Measurements from ENCODE around the gene NCK2.

NCK2 gene

GRCh38 chr2:105778080-105778607 lies 33.4 kb downstream of the NCK2 start:
- Histone ChIP-seq H3K27ac (ENCODE audit: low read depth, low read length) (no peak overlapping the region), H3K9me3 (ENCODE audit: insufficient read depth, low read length) (no peaks in the 10 kb centered on the region), H3K9ac (ENCODE audit: low read length) (no peak overlapping the region), H4K20me1 (ENCODE audit: low read depth, low read length) (no peaks in the 10 kb centered on the region), H3K79me2 (ENCODE audit: insufficient read depth, low read length) (no peaks in the 10 kb centered on the region), H3K27me3 (ENCODE audit: low read length) (no peaks in the 10 kb centered on the region), H2AFZ (ENCODE audit: low read depth, low read length, severe bottlenecking) (no peak overlapping the region), H3K9me2 (replicated peaks; ENCODE audit: insufficient read depth, low read length) (no peaks in the 10 kb centered on the region), H3K4me2 (ENCODE audit: low read depth, low read length, poor library complexity, severe bottlenecking) (no peak overlapping the region), H3F3A (ENCODE audit: insufficient read depth) (no peaks in the 10 kb centered on the region), H3K36me3 (ENCODE audit: low read length) (no peaks in the 10 kb centered on the region), H3K4me3 (ENCODE audit: insufficient read depth, low read length, poor library complexity, severe bottlenecking) (no peak overlapping the region)
- TF ChIP-seq EZH2phosphoT487 (conservative IDR thresholded peaks at IDR 0.05; ENCODE audit: low read length) (no peak), CTCF (IDR thresholded peaks at IDR 0.05; ENCODE audit: insufficient read depth, low read length, poor library complexity, severe bottlenecking) (no peak)

DNA sequence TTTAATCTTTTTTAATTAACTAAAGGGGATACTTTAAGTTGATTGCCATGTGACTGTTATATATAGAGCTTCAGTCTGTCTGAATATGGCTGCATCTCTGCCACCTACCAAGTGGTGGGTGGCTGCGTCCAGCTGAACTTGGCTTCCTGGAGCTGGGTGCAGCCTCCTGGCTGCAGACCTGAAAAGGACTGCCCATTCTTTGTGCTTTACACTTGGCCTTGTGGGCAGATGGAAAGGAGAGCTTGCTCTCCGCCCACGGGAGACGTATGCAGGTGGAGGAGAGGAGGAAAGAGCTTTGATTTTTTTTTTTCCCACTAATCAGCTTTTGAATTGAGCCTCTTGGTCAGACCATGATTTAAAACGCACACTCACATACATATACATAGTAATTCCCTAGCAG lies 34.7 kb downstream of the NCK2 start:
- Histone ChIP-seq H3K36me3 (ENCODE audit: low read length) (no peaks in the 10 kb centered on the region), H3K79me2 (ENCODE audit: insufficient read depth, low read length) (no peaks in the 10 kb centered on the region), H3K4me2 (ENCODE audit: low read depth, low read length, poor library complexity, severe bottlenecking) (no peak overlapping the region), H3F3A (ENCODE audit: insufficient read depth) (no peaks in the 10 kb centered on the region), H2AFZ (ENCODE audit: low read depth, low read length, severe bottlenecking) (no peak overlapping the region), H3K27me3 (ENCODE audit: low read length) (no peaks in the 10 kb centered on the region), H3K9me3 (ENCODE audit: insufficient read depth, low read length) (no peaks in the 10 kb centered on the region), H3K4me3 (ENCODE audit: insufficient read depth, low read length, poor library complexity, severe bottlenecking) (no peak overlapping the region), H3K9ac (ENCODE audit: low read length) (no peak overlapping the region), H3K9me2 (replicated peaks; ENCODE audit: insufficient read depth, low read length) (no peaks in the 10 kb centered on the region), H3K27ac (ENCODE audit: low read depth, low read length) (no peak overlapping the region), H4K20me1 (ENCODE audit: low read depth, low read length) (no peaks in the 10 kb centered on the region)
- TF ChIP-seq CTCF (IDR thresholded peaks at IDR 0.05; ENCODE audit: insufficient read depth, low read length, poor library complexity, severe bottlenecking) (no peak), EZH2phosphoT487 (conservative IDR thresholded peaks at IDR 0.05; ENCODE audit: low read length) (no peak)

- no peak overlapping the region for H3K9ac ChIP-seq (ENCODE audit: low read length)
- no peak overlapping the region for H2AFZ ChIP-seq (ENCODE audit: low read depth, low read length, severe bottlenecking)
- TF ChIP-seq EZH2phosphoT487 (conservative IDR thresholded peaks at IDR 0.05; ENCODE audit: low read length) (no peak), CTCF (IDR thresholded peaks at IDR 0.05; ENCODE audit: insufficient read depth, low read length, poor library complexity, severe bottlenecking) (no peak)
- H4K20me1 ChIP-seq (ENCODE audit: low read depth, low read length), result no peaks in the 10 kb centered on the region
- H3K79me2 ChIP-seq (ENCODE audit: insufficient read depth, low read length), result no peaks in the 10 kb centered on the region
- no peaks in the 10 kb centered on the region for H3K9me2 ChIP-seq (replicated peaks; ENCODE audit: insufficient read depth, low read length)
- no peaks in the 10 kb centered on the region for H3K36me3 ChIP-seq (ENCODE audit: low read length)
- H3K4me3 ChIP-seq (ENCODE audit: insufficient read depth, low read length, poor library complexity, severe bottlenecking), result no peak overlapping the region
- H3K27ac ChIP-seq (ENCODE audit: low read depth, low read length), result no peak overlapping the region
- no peaks in the 10 kb centered on the region for H3K9me3 ChIP-seq (ENCODE audit: insufficient read depth, low read length)
- H3K27me3 ChIP-seq (ENCODE audit: low read length), result no peaks in the 10 kb centered on the region
- H3F3A ChIP-seq (ENCODE audit: insufficient read depth), result no peaks in the 10 kb centered on the region
- no peak overlapping the region for H3K4me2 ChIP-seq (ENCODE audit: low read depth, low read length, poor library complexity, severe bottlenecking)
These were observed 35.9 kb downstream of the NCK2 start for GRCh38 chr2:105780606-105781005.
